H1 (cell line): Measurements from ENCODE around the gene ALLC. TPM values are rescaled to one million over a fixed set of nuclear protein-coding genes. Genes with fewer than 3 reads are reported as not detected.

Experiments used
- EZH2 ChIP-seq: fragments of 200-600 bp; sonication (generic); IDR thresholded peaks from 2 replicates; pipeline ENCODE4 v1.7.1; 2012; ENCODE audit warnings: low read depth, mild to moderate bottlenecking, moderate library complexity, low read length, inconsistent platforms; ENCODE audit not compliant: severe bottlenecking
- FOSL1 ChIP-seq: IDR thresholded peaks from 2 replicates; pipeline ENCODE4 v1.6.1; 2011; ENCODE audit warnings: mild to moderate bottlenecking, low read depth, low read length, moderate library complexity; ENCODE audit not compliant: insufficient read depth
- GABPA ChIP-seq: IDR thresholded peaks from 2 replicates; pipeline ENCODE4 v1.6.1; 2011; ENCODE audit warnings: mild to moderate bottlenecking, low read length, moderate library complexity, borderline replicate concordance; ENCODE audit not compliant: insufficient read depth
- RNF2 ChIP-seq: fragments of 200-900, 300-1000 bp; sonication (generic); IDR thresholded peaks from 2 replicates; pipeline ENCODE4 v1.7.1; 2016; ENCODE audit warnings: borderline replicate concordance, low read depth, mild to moderate bottlenecking, antibody characterized with exemption, low read length; ENCODE audit not compliant: poor library complexity, severe bottlenecking; ENCODE audit errors: missing control alignments
- SP2 ChIP-seq: IDR thresholded peaks from 2 replicates; pipeline ENCODE4 v1.6.1; 2012; ENCODE audit warnings: mild to moderate bottlenecking, low read length, inconsistent platforms
- polyA plus RNA-seq, 7 experiments: library from polyadenylated mRNA; depleted of rRNA in 3 of 7; stranded (reverse) in 5 of 7; unstranded in 2 of 7; fragments of >200 nt in 5 of 7; fragments of 200-250 nt in 2 of 7; gene quantifications; 1 replicate in 5 of 7; 2 replicates in 1 of 7; 4 replicates in 1 of 7; pipeline versions ENCODE4 v1.2.1 to v1.2.3, GENCODE V29; 2011 to 2013; ENCODE audit warnings: missing spikeins in 2 of 7, mixed read lengths in 2 of 7
- total RNA-seq: library from RNA; stranded (reverse); fragmentation: NEBNext Ultra II Directional; extraction: Animal tissue kit (Norgen Biotek cat#: 25700); gene quantifications from 2 replicates; pipeline ENCODE4 v1.2.1, GENCODE V29; 2021
- TF ChIP-seq, protein P1 (sequence below), 3 experiments: IDR thresholded peaks; 1 replicate in 2 of 3; 2 replicates in 1 of 3; pipeline versions ENCODE4 v1.5.1 to v1.6.1; 2011; ENCODE audit warnings: low read length in 3 of 3, mild to moderate bottlenecking in 3 of 3, inconsistent platforms in 2 of 3, low read depth in 1 of 3, moderate library complexity in 1 of 3; ENCODE audit not compliant: insufficient read depth in 1 of 3; ENCODE audit errors: control extremely low read depth in 1 of 3

The ALLC gene
- total and polyA plus RNA-seq, 2 of the 8 experiments (the other 6 are each of a cell fraction or from before 2014, with no cell fraction given): not detected

DNA sequence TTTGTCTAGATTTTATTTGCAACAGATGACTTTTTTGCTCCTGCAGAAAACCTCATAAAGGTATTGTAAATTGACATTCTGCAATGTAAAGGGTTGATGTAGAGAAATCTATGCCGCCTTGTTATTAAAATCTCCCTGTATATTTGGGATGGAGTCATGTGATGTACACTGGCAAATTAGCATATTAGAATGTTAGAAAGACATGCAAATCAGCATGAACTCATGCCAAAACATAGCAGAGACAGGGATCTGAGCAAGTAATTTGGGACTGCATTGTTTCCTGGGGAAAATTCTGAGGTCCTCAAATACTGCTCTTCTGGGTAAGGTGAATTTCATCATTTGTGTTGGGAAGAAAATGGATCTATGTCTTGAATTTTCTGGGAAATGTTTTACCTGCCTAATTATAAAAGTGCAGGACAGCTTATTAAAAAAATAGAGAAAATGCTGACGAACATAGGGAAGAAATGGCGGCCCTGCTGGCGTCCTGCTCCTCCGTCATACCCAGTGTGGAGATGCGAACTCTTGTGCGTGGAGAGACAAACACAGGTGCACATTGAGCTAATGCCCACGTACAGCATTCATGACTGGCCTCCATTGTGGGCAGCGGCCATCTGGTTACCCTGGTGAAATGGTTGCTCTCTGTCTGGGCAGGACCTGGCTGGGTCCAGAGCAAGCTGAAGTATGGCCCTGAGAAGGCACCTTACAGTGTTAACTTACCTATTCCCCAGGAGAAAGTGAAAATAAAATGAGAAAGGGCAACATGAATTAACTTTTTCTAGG is 16.3 kb downstream of the ALLC start (continued):
- TF ChIP-seq FOSL1: no peak
- no peak for TF ChIP-seq GABPA
- TF ChIP-seq EZH2: no peak
- TF ChIP-seq SP2: no peak
- TF ChIP-seq RNF2: no peak
- TF ChIP-seq, protein P1, sequence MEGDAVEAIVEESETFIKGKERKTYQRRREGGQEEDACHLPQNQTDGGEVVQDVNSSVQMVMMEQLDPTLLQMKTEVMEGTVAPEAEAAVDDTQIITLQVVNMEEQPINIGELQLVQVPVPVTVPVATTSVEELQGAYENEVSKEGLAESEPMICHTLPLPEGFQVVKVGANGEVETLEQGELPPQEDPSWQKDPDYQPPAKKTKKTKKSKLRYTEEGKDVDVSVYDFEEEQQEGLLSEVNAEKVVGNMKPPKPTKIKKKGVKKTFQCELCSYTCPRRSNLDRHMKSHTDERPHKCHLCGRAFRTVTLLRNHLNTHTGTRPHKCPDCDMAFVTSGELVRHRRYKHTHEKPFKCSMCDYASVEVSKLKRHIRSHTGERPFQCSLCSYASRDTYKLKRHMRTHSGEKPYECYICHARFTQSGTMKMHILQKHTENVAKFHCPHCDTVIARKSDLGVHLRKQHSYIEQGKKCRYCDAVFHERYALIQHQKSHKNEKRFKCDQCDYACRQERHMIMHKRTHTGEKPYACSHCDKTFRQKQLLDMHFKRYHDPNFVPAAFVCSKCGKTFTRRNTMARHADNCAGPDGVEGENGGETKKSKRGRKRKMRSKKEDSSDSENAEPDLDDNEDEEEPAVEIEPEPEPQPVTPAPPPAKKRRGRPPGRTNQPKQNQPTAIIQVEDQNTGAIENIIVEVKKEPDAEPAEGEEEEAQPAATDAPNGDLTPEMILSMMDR (IDR thresholded peaks at IDR 0.05; ENCODE audit: control extremely low read depth in 1 of 3, insufficient read depth in 1 of 3, low read depth in 1 of 3, low read length in 3 of 3): no peak
- TF ChIP-seq, all 59 proteins: peak for 0
